GM21786 (cell line): ENCODE data around the gene MGAT2.
"Not testable (repeated sequence)": the region's sequence is repeated elsewhere in the genome, so short reads cannot be mapped to it uniquely, and the experiment has no call there.

Source experiments
- ATAC-seq: cut with Tn5 transposase; IDR thresholded peaks from one replicate; pipeline ENCODE4 v1.9.1; 2021; ENCODE audit not compliant: unreplicated experiment

Gene MGAT2

DNA sequence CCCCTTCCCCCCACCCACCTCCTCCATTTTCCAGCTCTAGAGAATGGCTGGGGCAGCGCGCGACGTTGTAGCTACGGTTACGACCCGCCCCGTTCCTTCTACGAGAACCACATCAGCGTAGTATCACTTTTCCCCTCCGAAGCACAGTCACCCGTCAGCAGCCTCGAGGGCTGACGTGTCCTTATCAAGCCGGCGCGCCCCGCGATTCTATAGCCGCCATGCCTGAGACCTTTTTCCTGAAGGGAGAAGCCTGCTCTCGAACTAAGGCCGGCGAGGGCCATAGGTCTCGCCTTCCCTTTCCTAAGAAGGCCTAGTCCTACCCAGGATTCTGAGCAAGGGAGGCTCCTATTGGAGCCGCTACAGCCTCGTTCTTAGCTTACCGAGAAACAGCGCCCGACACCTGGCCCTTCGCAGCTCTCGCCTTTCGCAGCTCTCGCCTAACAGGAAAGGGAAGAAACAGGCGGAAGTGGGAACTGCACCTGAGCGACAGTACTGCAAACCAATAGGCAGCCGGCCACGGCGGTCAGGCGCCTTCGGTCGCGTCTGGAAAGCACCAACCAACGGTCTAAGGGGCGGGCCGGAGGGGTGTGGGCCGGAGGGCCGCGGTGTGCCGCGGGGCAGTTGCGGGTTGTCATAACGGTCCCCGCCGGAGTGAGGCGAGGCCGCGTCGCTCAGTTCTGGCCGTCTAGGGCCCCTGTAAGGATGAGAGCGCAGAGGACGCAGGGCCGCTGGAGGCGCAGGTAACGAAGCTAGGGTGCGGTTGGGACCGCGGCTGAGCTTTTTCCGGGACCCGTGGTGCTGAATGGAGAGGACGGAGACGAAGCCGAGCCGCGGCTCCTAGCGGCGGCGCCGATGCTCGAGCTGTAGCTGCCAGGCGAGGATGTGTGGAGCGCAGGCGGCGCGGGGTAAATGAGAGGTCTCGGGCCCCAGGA is at the start of gene MGAT2, which contains the start of gene RPL36AL:
Gene MGAT2 (plus strand): TSS at position 618 of the 932 bp plus-strand sequence. CDS start 470 bp downstream, outside the sequence.
Gene RPL36AL (minus strand): TSS at position 445 of the 932 bp plus-strand sequence. CDS start 1,522 bp downstream, outside the sequence.
- peak; percentile 94 for ATAC-seq

DNA sequence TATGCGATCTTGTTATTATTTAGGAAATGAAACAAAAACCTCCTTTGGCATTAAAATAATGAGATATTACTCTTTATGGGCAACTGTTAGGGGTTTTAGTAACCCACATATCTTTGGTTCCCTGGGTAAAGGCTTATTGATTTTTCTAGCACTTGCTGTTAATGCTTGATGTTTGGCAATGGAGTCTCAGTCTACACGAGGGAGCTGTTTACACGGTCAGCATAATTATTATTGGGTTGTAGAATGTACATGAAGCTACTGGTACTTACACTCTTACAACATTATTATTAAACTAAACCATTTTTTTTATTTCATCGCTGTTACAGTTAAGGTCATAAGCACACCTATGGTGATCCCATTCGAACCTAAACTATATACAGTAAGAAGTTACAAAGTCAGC is 46.6 kb upstream of the MGAT2 start:
- no peak for ATAC-seq

DNA sequence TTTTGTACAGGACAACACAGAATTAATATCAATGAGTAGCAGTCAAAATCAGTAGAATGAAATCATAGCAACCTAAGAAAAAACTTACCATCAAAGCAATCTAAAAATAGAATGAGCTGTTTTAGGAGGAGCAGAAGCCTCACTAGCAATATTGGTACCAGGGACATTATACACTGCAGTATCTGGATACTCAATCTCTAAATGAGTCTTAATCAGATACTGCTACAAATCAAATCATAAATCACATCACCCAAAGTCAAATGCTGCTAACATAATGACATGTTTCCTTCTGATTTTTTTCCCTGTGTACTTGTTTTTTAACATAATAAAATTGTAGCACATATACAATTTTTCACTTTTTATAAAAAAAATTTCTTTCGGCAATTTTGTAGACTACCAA is 42.5 kb upstream of the MGAT2 start:
- ATAC-seq = no peak

DNA sequence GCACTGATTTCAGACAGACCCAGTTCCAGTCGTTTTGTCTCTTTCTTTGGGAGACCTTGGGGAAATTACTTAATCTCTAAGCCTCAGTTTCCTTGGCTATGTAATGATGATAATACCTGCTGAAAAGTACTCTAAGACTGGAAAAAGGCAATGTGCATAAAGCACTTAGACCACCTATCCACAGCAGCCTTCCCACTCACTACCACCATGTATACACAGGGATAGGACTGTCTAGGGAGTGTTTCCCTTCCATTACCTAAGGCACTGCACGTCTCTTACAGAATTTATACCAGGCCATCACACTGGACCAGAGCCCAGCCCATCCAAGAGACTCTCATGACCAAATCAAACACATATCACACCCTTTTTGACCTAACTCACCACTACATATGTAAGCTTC is 40.8 kb upstream of the MGAT2 start:
- ATAC-seq = no peak

DNA sequence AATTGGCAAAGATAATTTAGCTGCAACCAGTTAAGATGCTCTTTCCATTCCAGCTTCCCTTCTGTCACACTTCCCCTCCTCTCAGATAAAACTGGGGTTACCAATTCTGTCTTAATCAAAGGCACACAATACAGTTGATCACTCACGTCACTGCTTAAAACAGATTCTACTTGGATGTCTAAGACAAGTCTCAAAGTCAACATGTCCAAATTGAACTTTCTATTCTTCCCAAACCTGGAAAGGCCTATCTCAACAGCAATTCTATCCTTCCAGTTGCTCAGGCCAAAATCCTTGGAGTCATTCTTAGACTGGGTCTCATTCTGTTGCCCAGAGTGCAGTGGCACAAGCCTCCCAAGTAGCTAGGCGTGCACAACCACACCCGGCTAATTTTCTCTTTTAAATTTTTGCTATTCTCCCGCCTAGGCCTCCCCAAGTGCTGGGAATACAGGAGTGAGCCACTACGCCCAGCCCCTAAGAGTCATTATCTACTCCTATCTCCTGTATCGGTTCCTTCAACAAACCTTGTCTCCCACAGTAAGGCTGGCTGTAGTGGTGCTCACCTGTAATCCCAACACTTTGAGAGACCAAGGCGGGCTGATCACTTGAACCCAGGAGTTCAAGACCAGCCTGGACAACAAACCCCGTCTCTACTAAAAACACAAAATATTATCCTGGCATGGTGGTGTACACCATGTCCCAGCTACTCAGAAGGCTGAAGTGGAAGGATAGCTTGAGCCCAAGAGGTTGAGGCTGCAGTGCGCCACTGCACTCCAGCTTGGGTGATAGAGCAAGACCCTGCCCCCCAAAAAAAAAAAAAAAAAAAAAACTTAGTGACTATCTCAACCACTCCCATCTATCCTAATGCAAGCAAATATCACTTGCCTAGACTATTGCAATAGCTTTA is 39.1 kb upstream of the MGAT2 start:
- ATAC-seq = no peak

DNA sequence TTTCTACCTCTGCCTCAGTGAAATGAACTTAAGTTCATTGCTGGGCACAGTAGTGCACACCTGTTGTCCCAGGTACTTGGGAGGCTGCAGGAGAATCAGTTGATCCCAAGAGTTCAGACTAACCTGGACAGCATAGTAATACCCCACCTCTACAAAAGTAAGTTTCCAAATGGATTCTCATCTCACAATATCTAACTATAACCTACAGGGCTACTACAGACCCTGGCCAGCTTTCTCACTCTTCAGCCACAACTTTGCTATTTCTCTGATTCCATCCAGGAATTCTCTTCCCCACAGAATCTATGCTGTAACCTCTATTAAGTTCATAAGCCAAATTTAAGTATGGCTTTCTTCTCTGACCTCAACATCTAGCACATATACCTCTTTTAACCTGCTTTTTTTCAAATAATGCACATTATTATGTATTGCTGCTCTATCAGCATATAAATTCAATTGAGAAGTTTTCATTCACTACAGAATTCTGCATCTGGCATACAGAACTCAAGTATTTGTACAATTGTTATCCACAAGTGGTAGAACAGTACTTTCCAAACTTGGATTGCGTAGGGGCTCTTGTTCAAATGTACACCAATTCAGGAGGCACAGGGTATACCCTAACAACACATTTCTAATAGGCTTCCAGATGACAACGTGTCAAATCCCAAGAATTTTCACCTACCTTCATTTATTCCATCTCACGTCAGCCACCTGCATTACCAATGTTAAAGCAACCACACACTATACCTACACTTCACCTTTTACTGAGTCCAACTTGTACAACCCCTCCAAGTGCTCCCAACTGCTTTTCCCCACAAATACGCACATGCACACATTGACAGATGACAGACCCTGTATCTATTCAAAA is 38.3 kb upstream of the MGAT2 start:
- no peak for ATAC-seq

DNA sequence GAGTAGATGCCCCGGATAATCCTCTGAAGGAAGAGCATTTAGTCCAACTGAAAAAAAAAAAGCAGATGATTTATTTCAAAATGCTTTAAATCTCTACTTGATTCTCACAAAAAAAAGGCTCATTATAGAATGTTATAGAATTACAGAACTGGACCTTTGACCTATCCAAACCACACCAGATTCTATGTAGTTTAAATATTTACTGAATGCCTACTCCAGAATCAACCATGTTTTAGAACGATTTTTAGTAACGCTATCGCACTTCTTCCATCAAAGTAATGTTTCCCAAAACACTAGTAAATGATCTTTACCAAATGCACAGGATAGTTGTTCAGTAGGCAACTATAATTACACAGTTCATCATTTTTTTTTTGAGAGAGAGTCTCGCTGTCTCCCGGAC is 37.0 kb upstream of the MGAT2 start:
- no peak for ATAC-seq

DNA sequence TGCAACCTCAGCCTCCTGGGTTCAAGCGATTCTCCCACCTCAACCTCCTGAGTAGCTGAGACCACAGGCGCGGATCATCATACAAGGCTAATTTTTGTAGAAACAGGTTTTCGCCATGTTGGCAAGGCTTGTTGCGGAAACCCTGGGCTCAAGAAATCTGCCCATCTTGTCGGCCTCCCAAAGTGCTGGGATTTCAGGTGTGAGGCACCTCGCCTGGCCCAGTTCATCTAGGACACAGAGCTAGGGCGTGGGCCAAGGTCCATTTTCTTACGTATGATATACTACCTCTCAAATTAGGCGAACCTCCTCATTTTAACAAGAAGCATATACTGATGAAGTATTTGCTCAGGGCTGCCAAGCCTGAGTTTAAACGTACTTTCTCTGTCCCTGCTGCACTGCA is 36.5 kb upstream of the MGAT2 start:
- ATAC-seq = no peak

DNA sequence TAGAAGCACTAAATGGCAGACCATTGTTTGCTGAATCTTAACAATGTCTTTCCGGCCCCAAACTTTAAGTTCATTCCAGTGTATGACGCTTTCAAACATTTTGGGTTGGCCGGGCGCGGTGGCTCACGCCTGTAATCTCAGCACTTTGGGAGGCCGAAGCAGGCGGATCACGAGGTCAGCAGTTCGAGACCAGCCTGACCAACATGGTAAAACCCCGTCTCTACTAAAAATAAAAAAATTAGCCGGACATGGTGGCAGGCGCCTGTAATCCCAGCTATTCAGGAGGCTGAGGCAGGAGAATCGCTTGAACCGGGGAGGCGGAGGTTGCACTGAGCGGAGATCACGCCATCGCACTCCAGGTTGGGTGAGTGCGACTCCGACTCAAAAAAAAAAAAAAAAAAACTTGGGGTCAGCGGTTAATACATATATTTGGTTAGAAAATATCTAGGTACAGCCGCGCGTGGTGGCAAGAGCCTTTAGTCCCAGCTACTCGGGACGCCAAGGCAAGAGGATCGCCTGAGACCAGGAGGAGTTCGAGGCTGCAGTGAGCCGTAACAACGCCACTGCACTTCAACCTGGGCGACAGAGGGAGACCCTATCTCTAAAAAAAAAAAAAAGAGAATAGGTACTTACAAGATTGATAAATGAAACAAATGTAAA is 35.5 kb upstream of the MGAT2 start:
- ATAC-seq = not testable (repeated sequence)

DNA sequence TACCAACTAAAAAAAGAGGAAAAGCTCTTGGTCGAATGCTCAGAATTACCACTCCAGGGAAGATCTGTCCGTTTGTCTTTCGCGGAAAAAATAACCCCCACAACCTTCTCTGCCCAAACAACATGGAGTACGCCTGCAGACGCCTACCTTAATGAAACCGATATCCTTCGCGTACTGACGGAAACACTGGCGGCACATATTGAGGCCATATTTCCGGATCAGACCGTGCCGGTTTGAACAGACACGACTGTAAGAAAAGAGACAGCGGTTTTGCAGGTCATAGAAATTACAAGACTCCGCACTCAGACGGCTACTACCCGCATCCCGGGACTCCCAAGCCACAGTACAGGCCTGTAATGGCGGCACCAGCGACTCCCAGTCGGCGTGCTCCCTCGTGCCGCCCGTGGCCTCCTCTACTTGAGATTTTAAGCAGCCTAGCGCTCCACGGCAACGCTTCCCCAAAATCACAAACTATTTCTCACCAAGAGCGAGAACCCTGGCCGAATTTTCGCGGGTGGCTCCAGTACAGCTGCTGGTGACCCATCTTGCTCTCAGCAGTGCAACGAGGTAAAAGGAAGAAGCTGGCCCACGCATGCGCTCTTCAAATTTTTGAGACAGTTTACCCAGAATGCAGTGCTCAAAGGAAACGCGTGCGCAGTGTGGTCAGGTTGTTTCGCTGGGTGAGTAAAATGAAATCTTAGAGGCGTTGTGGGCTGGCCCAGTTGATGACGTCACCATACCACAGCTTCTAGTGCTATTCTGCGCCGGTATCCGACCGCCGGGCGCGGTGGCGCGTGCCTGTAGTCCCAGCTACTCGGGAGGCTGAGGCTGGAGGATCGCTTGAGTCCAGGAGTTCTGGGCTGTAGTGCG is 34.6 kb upstream of the MGAT2 start, which contains the start of gene RPS29:
Gene RPS29 (minus strand): TSS at position 578 of the 870 bp plus-strand sequence. CDS start 34 bp downstream, at position 544.
- ATAC-seq = peak; percentile 87

DNA sequence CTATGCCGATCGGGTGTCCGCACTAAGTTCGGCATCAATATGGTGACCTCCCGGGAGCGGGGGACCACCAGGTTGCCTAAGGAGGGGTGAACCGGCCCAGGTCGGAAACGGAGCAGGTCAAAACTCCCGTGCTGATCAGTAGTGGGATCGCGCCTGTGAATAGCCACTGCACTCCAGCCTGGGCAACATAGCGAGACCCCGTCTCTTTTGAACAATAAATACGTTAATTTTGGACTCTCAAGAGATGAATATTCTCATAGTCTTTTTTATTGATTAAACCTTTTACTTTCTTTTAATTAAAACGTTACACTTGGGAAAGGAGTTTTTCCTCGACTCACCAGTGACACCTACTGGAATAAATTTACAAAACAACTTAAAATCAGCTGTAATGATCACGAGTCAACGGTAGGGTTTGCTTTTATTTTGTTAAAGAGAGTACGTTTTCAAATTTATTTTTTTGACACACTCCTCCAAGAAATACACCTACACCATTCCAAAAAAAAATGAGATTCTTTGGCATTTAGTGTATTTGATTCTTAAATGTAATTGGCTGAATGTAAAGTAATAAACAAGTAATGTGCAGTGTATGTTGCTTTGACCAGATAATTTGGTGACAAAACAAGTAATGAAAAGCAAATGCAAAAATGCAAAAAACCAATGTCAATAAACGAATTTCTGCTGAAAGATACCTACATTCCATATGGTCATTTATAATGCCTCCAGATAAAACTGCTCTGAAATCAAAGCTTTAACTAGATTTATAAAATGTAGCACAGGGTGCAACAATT is 33.7 kb upstream of the MGAT2 start:
- peak; percentile 26 for ATAC-seq

DNA sequence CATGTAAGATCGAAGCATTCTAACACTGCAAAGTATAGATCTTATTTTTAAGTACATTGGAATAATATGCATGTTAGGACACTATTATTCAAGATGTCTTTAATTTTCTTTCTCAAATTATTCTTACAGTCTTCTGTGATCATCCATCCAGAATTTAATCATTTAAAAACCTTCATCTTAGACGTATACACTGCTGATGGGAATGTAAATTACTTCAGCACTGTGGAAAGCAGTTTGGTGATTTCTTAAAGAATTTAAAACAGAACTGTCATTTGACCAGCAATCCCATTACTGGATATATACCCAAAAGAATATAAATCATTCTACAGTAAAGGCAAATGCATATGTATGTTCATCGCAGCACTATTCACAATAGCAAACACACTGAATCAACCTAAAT is 31.2 kb upstream of the MGAT2 start:
- no peak for ATAC-seq

DNA sequence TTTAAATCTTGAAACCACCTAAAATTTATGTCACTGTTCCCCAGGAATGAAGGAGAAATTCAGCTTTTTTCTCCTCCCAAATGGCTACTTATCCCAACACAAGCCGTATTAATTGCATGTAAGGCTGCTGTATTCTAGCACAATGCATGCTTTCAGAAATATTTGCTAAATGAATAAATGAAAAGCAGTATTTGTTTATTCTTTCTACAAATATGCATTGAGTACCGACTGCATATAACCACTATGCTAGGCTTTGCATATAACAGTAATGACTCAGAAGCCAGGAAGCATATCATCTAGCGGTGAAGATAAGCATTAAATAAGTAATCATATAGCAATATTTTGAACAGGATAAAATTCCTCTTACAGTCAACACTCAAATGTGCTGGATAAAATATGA is 27.6 kb upstream of the MGAT2 start:
- ATAC-seq = no peak

DNA sequence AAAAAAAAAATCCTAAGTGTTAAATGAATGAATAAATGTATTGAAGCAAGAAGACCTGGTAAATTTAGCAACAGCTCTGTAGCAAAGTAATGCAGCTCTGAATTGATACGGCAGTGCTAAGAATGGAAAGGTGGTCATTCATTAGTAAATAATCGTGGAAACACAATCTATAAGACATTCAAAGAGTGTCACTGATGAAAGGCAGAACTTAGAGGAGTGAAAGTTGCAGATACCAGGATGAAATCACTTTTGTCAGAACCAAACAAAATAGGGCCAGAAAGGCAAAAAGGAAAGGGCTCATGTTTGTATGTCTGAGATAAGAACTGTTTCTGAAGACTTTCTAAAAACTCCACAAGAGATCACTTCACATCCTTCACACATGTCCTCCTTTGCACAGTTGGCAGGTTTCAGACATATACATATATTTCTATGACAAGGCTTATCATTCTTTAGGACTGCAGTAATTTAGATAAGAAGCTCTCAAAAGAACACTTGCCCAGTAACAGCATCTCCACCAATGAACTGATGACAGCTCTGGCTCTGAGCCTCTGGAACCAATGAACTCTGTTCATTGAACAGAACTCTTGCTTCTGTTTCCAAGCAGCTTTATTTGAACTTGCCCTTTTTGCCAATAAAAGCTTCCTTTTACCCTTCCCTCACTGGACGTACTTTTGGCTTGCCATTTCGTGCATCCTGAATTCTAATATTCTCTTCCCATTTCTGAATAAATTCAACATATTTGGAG is 26.1 kb upstream of the MGAT2 start:
- peak; percentile 36 for ATAC-seq

DNA sequence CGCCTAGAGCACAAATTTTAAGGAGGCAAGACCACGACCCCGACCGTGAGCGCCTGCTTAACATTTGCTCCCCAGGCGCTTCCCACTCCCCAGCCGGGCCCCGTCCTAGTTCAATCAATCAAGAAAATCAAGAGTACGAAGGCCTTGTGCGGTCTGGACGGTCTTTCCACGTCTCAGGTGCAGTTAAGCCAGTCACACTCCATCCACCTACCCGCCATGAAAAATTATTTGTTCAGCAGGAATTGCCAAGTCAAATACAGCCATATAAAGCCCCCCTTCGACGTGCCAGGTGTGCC is 22.5 kb upstream of the MGAT2 start:
- ATAC-seq = no peak

DNA sequence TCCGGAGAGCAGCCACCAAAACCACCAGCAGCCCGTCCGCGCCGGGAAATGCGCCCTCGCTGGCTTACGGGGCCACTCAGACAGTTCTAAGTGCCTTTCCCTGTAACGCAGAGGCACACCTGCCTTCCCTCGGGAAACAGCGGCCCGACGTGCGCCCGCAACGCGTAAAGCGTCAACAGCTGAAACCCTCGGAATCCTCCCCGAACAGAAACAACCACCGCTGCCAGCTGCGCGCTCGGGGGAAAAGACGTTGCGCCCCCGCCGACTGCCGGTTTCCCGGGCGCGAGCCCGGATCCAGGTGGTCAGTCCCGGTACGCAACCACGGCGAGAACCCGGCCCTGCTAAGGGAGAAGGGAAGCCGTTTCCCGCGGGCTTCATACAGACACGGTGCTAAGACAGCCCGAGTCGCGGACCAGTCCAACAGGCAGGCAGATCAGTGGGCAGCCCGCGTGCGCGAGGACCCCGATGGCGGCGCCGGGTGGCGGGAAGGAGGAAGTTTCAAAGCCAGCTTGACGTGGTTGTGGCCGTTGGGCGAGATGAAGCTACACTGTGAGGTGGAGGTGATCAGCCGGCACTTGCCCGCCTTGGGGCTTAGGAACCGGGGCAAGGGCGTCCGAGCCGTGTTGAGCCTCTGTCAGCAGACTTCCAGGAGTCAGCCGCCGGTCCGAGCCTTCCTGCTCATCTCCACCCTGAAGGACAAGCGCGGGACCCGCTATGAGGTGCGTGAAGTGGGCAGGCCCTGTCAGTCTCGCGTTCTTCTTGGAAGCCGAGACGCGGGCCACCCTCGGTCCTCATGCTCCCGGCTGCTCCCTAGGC is 21.9 kb upstream of the MGAT2 start, which contains the start of gene LRR1:
Gene LRR1 (plus strand): TSS at position 456 of the 816 bp plus-strand sequence. CDS start 81 bp downstream, at position 537.
- peak; percentile 41 for ATAC-seq

DNA sequence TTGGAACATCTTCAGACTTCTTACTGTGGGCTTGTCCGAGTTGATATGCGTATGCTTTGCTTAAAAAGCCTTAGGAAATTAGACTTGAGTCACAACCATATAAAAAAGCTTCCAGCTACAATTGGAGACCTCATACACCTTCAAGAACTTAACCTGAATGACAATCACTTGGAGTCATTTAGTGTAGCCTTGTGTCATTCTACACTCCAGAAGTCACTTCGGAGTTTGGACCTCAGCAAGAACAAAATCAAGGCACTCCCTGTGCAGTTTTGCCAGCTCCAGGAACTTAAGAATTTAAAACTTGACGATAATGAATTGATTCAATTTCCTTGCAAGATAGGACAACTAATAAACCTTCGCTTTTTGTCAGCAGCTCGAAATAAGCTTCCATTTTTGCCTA is 13.0 kb upstream of the MGAT2 start:
- ATAC-seq = no peak
